ENCODE measurements around the gene PFN3. TPM values are rescaled to one million over a fixed set of nuclear protein-coding genes. Genes with fewer than 3 reads are reported as not detected.

Gene PFN3
- total and polyA plus RNA-seq, 2 of the 4 experiments (the other 2 are of a cell fraction) = not detected

- dilution Hi-C loops (cut with HindIII; ENCODE audit: low sequenced_read_pairs, unreplicated experiment) = no loop called here
Measured at GRCh38 chr5:177434942-177435738, 34.7 kb upstream of the PFN3 start.

More at GRCh38 chr5:177434942-177435738, 34.7 kb upstream of the PFN3 start:
- H3K56ac ChIP-seq (ENCODE audit: extremely low read depth, insufficient read depth, low read length) = no peak overlapping the region
- TF ChIP-seq POLR2A (IDR thresholded peaks at IDR 0.05; ENCODE audit: low read depth, low read length) (no peak), FOS (IDR thresholded peaks at IDR 0.05; ENCODE audit: low read depth, low read length) (no peak)
- TF ChIP-seq, protein P1, sequence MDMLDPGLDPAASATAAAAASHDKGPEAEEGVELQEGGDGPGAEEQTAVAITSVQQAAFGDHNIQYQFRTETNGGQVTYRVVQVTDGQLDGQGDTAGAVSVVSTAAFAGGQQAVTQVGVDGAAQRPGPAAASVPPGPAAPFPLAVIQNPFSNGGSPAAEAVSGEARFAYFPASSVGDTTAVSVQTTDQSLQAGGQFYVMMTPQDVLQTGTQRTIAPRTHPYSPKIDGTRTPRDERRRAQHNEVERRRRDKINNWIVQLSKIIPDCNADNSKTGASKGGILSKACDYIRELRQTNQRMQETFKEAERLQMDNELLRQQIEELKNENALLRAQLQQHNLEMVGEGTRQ (IDR thresholded peaks at IDR 0.05; ENCODE audit: low read depth, low read length) = no peak
- H2AK9ac ChIP-seq (replicated peaks; ENCODE audit: low read depth, low read length, poor library complexity) = no peak overlapping the region
- no peak overlapping the region for H3K9ac ChIP-seq (ENCODE audit: low read depth, low read length)
- peaks cover 53% of the 10 kb centered on the region for H3K36me3 ChIP-seq (ENCODE audit: control insufficient read depth, insufficient read depth, low read length)
- H2BK5ac ChIP-seq (ENCODE audit: low read depth, low read length, poor library complexity, severe bottlenecking) = no peak overlapping the region
- H3K18ac ChIP-seq (ENCODE audit: low read depth, low read length) = no peak overlapping the region
- peaks cover 10% of the 10 kb centered on the region; the same call in 1 of the 2 replicates for H4K20me1 ChIP-seq (ENCODE audit: insufficient read depth, low read length)
- H3K9me3 ChIP-seq (ENCODE audit: control insufficient read depth, insufficient read depth, low read length) = no peaks in the 10 kb centered on the region
- no peak for ATAC-seq (ENCODE audit: low read depth)
- in situ Hi-C loops (cut with MboI; ENCODE audit: low sequenced_read_pairs) (no loop called here), intact Hi-C loops (cut with micrococcal nuclease) (no loop called here)
- H2AFZ ChIP-seq (replicated peaks; ENCODE audit: low read length, poor library complexity) = no peak overlapping the region
- H3K4me3 ChIP-seq (ENCODE audit: insufficient read depth, low read depth, low read length) = no peak overlapping the region
- ChIA-PET POLR2A (ENCODE audit: unreplicated experiment) (no interaction called here), CTCF (no interaction called here)
- no peak overlapping the region for H4K91ac ChIP-seq (ENCODE audit: insufficient read depth, low read depth, low read length)
- H4K8ac ChIP-seq (ENCODE audit: low read depth in 2 of 2, low read length in 2 of 2) = no peak overlapping the region
- no peak overlapping the region for H2BK15ac ChIP-seq (ENCODE audit: low read depth, low read length)
- peaks cover 6% of the 10 kb centered on the region; the same call in 1 of the 2 replicates for H3K9me1 ChIP-seq (ENCODE audit: insufficient read depth, low read length)
- no peaks in the 10 kb centered on the region for H3K27me3 ChIP-seq (ENCODE audit: control insufficient read depth, insufficient read depth, low read length)
- H3K14ac ChIP-seq (replicated peaks; ENCODE audit: low read depth, low read length) = no peak overlapping the region
- no peak overlapping the region for H2BK20ac ChIP-seq (ENCODE audit: low read depth, low read length)
- WGBS, 2 experiments (ENCODE audit: extremely low coverage in 2 of 2, insufficient read length in 1 of 2) = 67% methylated on average over 3 of the region's 20 CpGs; no CpG with 5 or more reads in 1 of the 2 experiments
- no peak for DNase-seq
- no peak overlapping the region for H3K4ac ChIP-seq (ENCODE audit: low read depth, low read length)
- H3K79me1 ChIP-seq (ENCODE audit: low read depth in 1 of 2, low read length in 2 of 2) = peaks cover 0 to 11% of the 10 kb centered on the region in 2 experiments; a peak in 2 of 4 replicates
- no peak overlapping the region for H3K4me2 ChIP-seq (ENCODE audit: low read depth, low read length)
- BruUV-seq (replicated peaks) = no TSS peak
- no peak overlapping the region for H2BK120ac ChIP-seq (ENCODE audit: low read depth, low read length)
- no peak overlapping the region for H3K27ac ChIP-seq (ENCODE audit: insufficient read depth, low read length)
- H2AK5ac ChIP-seq (ENCODE audit: low read depth, low read length) = no peak overlapping the region
- no peaks in the 10 kb centered on the region for H3K4me1 ChIP-seq (ENCODE audit: control insufficient read depth, insufficient read depth, low read length)
- no peak overlapping the region for H3K23ac ChIP-seq (ENCODE audit: low read depth, low read length)
- H4K5ac ChIP-seq (ENCODE audit: low read depth, low read length) = no peak overlapping the region

Data from IMR-90 (cell line).